NCI-H1417 treated with DMSO at 0.1 percent for 48 hours (cell line): ENCODE results near the gene IFNA6.
"Not testable (repeated sequence)": the region's sequence is repeated elsewhere in the genome, so short reads cannot be mapped to it uniquely, and the experiment has no call there.

Experiments
- DNase-seq: peaks from one replicate; lab custom pipeline; 2025; lab: John Stamatoyannopoulos, UW

Gene IFNA6

DNA sequence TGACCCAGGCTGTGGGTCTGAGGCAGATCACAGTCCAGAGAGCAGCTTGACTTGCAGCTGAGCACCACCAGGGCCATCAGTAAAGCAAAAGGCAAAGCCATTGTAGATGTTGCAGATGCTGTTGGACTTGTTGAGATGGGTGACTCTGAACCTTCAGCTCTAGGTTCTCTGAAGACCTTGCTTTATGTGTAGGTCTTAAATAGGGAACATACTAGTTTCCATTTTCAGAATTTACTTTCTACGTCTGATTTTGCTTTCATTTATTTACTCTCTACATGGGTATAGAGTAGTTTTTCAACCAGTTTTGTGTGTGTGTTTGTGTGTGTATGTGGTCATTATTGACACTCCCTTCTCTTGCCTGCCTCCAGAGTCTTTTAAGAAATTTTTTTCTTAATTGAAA lies at the start of gene IFNA6:
Gene IFNA6 (minus strand): TSS at position 101 of the 400 bp plus-strand sequence. CDS start 0 bp downstream, at position 101.
- DNase-seq, result no peak

- no peak for DNase-seq
Measured at GRCh38 chr9:21399956-21400355, 49.3 kb upstream of the IFNA6 start.

GRCh38 chr9:21398955-21399489 lies 48.3 kb upstream of the IFNA6 start:
- DNase-seq, result no peak

DNA sequence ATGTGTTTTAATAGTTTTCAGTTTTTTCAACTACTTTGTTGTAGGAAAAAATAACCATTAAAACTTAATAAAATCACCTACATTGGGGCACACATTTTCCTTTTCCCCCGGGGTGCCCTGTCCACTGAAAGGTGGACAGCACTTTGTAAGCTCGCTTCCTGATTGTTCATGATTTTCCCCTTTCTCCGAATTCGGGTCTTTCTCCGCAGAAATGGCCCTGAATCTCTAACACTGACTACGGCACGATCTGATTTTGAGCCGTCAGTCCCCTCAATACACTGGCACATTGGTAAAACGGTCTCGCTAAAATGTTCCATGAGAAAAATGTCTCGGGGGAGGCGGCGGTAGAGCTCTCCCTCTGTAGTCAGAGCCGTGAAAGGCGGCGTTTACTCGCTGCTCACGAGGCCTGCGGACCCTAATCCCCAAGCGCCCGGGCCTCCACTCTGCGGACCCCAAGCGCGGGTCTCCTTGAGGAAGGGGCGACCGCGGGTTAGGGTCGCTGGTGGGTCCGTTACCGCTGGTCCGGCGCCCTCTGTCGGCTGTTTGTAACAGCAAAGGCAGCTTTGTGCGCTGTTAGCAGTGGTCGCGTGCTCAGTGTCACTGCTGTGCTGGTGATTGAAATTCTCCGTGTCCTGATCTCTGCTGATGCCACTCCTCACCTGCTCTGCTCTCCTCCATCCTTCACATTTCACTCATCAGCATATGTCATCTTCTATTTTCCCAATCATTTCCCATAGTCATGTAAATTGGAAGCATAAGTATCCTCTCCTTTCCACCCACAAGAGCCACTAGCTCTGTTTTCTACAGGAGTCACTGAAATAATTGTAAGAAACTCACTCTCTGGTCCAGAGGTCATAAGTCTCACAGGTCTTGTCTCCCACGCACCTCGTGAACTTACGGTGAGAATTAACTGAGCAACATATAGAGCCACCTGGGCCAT lies 45.4 kb upstream of the IFNA6 start:
- no peak for DNase-seq

DNA sequence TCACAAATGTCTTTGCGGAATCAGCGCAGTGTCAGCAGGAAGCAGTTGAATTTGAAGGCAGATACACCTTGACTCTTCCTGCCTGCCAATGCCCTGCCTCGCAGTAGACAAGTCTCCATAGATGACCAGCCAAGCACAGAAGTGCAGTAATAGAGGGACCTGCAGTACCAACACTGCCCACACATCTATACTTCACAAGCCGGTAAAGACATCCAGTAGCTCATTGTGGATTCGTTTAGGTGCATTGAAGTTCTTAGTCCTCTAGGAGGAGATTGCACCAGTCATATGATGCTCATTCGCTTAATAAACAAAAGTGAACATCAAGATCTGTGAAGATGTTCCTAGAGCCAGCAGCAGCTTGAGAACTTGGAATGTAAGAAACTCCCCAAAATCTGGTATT lies 41.6 kb upstream of the IFNA6 start:
- DNase-seq, result no peak

DNA sequence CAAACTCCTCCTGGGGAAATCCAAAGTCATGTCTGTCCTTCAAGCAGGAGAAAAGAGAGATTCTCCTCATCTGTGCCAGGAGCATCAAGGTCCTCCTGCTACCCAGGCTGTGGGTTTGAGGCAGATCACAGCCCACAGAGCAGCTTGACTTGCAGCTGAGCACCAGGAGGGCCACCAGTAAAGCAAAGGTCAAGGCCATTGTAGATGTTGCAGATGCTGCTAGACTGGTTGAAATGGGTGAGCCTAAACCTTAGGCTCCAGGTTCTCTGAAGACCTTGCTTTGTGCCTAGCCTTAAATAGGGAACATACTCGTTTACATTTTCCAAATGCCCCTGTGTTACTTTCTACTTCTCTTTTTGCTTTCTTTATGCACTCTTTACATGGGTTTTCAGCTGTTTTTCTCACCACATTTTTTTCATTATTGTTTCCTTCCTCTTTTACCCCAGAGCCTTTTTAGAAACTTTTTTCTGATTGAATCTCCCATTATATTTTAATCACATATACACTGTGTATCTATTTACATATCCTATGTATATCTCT lies 34.5 kb upstream of the IFNA6 start, which contains the start of gene IFNA2:
Gene IFNA2 (minus strand): TSS at position 268 of the 540 bp plus-strand sequence. CDS start 69 bp downstream, at position 199.
- no peak for DNase-seq

GRCh38 chr9:21383627-21384026 lies 32.9 kb upstream of the IFNA6 start:
- no peak for DNase-seq

- DNase-seq, result no peak
Measured at GRCh38 chr9:21381448-21382339, 31.0 kb upstream of the IFNA6 start.

DNA sequence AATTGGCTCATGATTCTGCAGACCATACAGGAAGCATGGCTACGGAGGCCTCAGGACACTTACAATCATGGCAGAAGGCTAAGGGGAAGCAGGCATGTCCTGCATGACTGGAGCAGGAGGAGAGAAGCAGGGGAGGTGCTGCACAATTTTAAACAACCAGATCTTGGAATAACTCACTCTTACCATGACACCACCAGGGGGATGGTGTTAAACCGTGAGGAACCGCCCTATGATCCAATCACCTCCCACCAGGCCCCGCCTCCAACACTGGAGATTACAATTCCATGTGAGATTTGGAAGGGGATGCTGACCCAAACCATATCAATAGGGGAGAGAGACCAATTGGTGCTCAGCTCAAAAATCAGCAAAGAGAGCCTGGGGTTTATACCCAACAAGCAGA lies 20.8 kb upstream of the IFNA6 start:
- DNase-seq, result not testable (repeated sequence)

DNA sequence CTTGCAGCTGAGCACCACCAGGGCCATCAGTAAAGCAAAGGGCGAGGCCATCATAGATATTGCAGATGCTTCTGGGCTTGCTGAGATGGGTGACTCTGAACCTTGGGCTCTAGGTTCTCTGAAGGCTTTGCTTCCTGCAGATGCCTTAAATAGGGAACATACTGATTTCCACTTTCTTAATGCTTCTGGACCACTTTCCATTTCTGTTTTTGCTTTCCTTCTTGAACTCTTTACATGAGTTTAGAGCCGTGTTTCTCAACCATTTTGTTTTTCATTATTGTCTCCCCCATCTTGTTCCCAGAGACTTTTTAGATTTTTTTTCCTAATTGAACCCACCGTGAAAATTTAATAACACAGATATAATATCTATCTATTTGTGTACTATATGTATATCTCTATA lies 17.3 kb upstream of the IFNA6 start, which contains the start of gene IFNA13:
Gene IFNA13 (minus strand): TSS at position 101 of the 400 bp plus-strand sequence. CDS start 47 bp downstream, at position 54.
- no peak for DNase-seq

DNA sequence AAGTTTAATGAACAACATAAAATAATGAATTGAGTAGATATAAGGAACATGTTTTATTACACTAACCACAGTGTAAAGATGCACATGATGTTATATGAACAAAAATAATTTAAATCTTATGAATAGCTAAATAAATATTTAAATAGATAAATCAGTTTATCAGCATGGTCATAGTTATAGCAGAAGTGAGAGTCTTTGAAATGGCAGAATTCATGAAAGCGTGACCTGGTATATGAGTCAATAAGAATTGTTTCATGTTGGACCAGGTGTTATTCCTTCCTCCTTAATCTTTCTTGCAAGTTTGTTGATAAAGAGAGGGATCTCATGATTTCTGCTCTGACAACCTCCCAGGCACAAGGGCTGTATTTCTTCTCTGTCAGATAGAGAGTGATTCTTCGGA lies 16.5 kb upstream of the IFNA6 start:
- DNase-seq, result not testable (repeated sequence)

DNA sequence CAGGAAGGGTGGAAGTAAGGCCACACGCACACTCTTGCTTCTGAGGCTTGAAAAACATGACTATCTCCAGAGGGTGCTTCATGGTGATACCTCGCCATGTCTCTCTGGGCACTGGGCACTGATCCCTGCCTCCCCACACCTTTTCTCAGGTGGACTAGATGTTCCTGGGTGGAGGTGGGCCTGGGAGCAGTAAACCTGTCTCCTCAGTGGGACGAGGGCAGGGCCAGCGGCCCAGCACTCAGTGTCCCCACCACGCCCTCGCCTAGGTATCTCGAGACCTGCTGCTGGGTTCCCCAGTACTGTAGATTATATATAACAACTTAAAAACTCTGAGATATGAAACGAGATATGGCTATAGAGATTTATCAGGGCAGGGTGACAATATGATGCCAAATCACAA lies 11.6 kb upstream of the IFNA6 start:
- DNase-seq, result no peak

- DNase-seq, result no peak
Measured at GRCh38 chr9:21357479-21358460, 7.1 kb upstream of the IFNA6 start.

DNA sequence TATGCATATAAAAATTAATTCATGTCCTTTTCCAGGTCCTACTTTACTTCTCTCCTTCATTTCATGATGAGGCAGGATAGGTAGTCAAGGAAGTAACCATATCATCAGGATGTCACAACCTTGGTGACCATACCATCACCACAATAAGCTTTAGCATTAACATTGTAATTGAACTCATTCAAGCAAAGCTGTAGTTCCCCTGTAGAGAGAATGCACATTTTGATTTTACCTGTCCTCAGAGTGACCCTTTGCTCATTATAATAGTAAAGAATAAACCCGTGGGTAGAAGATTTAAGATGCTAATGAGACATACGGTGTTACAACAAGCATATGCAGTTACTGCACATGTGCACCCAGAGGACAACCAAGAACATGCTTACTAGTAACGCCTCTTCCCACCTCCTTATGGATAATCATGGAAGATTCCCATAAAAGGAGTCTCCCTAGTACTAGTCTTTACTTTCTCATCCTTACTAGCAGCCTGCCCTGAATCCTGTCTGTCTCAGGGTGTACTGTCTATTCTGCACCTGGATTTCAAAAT lies 2.2 kb downstream of the IFNA6 start:
- no peak for DNase-seq

DNA sequence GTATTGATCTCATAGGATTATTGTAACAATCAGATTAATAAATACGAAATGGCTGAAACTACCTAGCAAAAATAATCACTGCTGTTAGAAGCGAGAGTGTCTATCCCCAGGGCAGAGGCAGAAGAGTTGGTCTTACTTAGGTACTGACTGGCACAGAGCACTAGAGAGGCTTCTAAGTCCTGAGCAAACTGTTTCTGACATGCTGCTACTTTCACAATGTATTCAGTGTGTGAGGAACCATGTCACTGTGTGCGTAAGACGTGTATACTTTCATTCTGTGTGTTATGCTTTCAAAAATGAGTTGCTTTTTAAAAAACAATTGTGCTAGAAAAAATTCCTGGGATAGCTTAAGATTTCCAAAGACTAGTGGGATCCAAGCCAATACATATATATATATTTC lies 10.0 kb downstream of the IFNA6 start:
- no peak for DNase-seq

DNA sequence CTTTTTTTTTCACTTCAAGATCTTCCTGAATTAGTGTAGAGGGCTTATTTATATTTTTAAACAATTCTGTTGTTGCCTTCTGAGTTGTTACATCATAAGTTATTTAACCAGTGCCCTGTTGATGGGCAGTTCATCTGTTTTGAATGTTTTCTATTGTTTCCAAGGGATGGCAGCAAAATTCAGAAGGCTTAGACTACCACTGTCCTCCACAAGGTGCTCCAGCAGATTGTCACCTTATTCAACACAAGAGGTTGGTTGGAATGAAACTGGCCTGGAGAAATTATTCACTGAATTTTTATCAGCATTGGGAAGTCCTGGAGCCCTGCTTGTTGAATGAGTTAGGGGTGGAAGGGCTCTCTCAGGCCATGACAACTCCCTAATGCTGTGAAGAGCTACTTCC lies 14.2 kb downstream of the IFNA6 start:
- DNase-seq, result no peak

DNA sequence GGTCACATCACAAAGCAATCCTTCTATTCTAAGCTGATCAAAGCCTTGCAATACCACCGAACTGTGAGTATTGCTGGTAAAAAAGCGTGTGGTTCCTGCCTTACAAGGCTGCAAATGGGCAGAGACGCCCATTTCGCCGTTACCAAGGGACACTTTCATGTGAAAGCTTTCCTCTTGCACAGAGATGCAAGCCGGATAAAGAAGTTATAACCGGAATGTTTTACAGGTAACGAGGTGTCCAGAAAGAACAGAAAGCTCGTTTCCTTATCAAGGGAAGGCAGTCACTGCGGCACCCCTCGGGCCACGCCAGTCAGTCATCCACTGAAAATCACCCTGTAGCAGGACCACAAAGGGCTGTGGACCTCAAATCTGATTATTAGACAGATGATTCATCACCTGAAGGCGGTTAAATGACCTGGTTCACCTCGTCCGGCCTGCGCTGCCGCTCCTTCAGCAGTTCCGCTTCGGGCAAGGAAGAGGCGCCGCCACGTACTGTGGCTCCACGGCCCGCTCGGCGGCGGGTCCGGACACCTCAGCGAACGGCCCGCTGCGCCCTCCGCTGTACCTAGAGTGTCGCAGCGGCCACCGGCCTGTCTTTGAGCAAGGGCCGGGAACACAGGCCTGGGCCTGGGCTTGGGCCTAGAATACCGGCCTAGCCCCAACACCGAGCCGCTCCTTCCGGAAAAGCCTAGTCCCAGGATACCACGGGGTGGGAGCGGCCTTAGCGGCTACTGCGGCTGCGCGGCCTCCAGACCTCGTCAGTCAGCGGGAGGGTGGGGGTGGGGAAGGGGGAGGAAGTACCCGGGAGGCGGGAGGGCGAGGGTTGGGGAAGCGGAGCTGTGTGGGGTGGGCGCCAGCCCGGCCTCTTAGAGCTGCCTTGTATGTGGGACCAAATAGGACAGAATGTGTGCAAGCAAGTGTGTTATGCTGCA lies 15.7 kb downstream of the IFNA6 start, which contains the start of gene KLHL9:
Gene KLHL9 (minus strand): TSS at position 704 of the 932 bp plus-strand sequence. CDS start 545 bp downstream, at position 159.
- DNase-seq, result peak; percentile 12

- no peak for DNase-seq
Measured at GRCh38 chr9:21333226-21333625, 17.5 kb downstream of the IFNA6 start.
